Loucy (cell line): ENCODE measurements around the gene ENTPD2.

ENCODE experiments used
- H2AFZ ChIP-seq: fragments of 200-600 bp; sonication (generic); 2 replicates; pipeline ENCODE4 v1.6.0; 2016; ENCODE audit warnings: antibody characterized with exemption, mild to moderate bottlenecking, low read length, moderate library complexity
- H3F3A ChIP-seq: fragments of 200-600 bp; 2 replicates; pipeline ENCODE4 v1.6.0; 2016; ENCODE audit warnings: antibody characterized with exemption, low read depth, mild to moderate bottlenecking
- H3K27me3 ChIP-seq: fragments of 200-600 bp; sonication (generic); 2 replicates; pipeline ENCODE4 v1.6.1; 2014; ENCODE audit warnings: low read length, mild to moderate bottlenecking; ENCODE audit not compliant: insufficient read depth, poor library complexity, severe bottlenecking
- H3K36me3 ChIP-seq: fragments of 200-600 bp; sonication (generic); 2 replicates; pipeline ENCODE4 v1.6.1; 2016; ENCODE audit warnings: low read length; ENCODE audit not compliant: insufficient read depth
- H3K4me1 ChIP-seq: fragments of 200-600 bp; sonication (generic); 2 replicates; pipeline ENCODE4 v1.5.1; 2014; ENCODE audit warnings: low read length, mild to moderate bottlenecking; ENCODE audit not compliant: insufficient read depth, poor library complexity, severe bottlenecking
- H3K4me2 ChIP-seq: fragments of 200-600 bp; sonication (generic); 2 replicates; pipeline ENCODE4 v1.6.0; 2014; ENCODE audit warnings: antibody characterized with exemption, low read length, low read depth, mild to moderate bottlenecking; ENCODE audit not compliant: poor library complexity, severe bottlenecking
- H3K4me3 ChIP-seq: fragments of 200-600 bp; sonication (generic); 2 replicates; pipeline ENCODE4 v1.5.1; 2014; ENCODE audit warnings: low read length, mild to moderate bottlenecking, mixed read lengths; ENCODE audit not compliant: poor library complexity, severe bottlenecking
- H3K79me2 ChIP-seq: fragments of 200-600 bp; sonication (generic); 2 replicates; pipeline ENCODE4 v1.6.1; 2014; ENCODE audit warnings: low read length; ENCODE audit not compliant: insufficient read depth
- H3K9ac ChIP-seq: fragments of 200-600 bp; sonication (generic); 2 replicates; pipeline ENCODE4 v1.6.0; 2014; ENCODE audit warnings: mild to moderate bottlenecking, low read depth, low read length, moderate library complexity; ENCODE audit not compliant: poor library complexity, severe bottlenecking
- H3K9me2 ChIP-seq: fragments of 200-600 bp; sonication (generic); replicated peaks from 2 replicates; pipeline ENCODE4 v1.6.1; 2016; ENCODE audit warnings: low read depth, low read length, mixed read lengths
- H3K9me3 ChIP-seq: fragments of 200-600 bp; sonication (generic); 2 replicates; pipeline ENCODE4 v1.6.1; 2014; ENCODE audit warnings: mild to moderate bottlenecking, antibody characterized with exemption, low read length, low read depth; ENCODE audit not compliant: insufficient read depth
- H4K20me1 ChIP-seq: fragments of 200-600 bp; sonication (generic); 2 replicates; pipeline ENCODE4 v1.6.0; 2014; ENCODE audit warnings: antibody characterized with exemption, low read length, mild to moderate bottlenecking; ENCODE audit not compliant: insufficient read depth, poor library complexity, severe bottlenecking
- CTCF ChIP-seq: fragments of 200-600 bp; sonication (generic); conservative IDR thresholded peaks from 2 replicates; pipeline ENCODE4 v1.5.1; 2014; ENCODE audit warnings: mild to moderate bottlenecking, antibody characterized with exemption, low read length
- EZH2phosphoT487 ChIP-seq: fragments of 200-600 bp; IDR thresholded peaks from 2 replicates; pipeline ENCODE4 v1.6.1; 2018; ENCODE audit warnings: antibody characterized with exemption, mild to moderate bottlenecking, moderate library complexity, borderline replicate concordance

The ENTPD2 gene

DNA sequence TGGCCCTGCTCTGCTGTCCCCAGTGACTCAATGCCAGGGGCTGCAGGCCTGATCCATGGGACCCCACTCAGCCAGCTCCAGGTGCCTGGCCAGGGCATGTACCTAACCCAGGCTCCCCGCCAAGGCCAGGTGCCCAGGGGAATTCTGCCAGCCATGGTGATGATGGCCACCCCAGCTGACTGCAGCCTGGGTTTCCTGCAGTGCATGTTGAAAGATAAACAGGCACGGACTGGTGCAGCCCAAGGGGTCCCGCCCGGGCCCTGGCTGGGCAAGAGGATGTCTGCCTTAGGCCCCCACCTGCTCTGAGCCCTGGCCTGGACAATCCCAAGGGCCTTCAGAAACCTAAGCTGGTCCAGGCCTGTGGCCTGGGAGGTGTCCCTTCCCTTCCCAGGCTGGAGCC lies 27.0 kb downstream of the ENTPD2 start:
- Histone ChIP-seq H2AFZ (no peak overlapping the region), H3K4me3 (peak overlapping the region; percentile 71)
- TF ChIP-seq EZH2phosphoT487: no peak
- no peak for TF ChIP-seq CTCF

DNA sequence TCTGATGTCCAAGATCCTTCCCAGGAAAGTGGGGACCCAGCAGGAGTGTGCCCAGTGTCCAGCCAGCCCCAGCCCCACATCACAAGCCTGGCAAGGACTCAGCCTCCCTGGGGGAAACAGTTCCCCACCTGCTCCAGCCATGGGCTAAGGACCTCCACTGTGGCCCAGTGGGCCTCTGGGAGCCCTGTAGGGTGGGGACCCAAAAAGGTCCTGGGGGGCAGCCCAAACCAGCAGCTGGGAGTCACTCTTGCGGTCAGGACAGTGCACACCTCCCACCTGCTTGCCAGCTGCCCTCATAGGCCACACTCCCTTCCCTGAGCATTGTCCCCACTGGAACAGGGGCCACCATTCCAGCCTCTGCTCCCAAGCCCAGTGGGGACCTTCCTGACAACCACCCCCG lies 27.5 kb downstream of the ENTPD2 start:
- Histone ChIP-seq H3K9me2 (no peaks in the 10 kb centered on the region), H3K4me3 (no peak overlapping the region), H3K4me2 (peak overlapping the region; percentile 84), H3K27me3 (no peaks in the 10 kb centered on the region), H3K4me1 (peaks cover 39% of the 10 kb centered on the region), H3K9me3 (no peaks in the 10 kb centered on the region), H3K36me3 (no peaks in the 10 kb centered on the region), H3F3A (peaks cover 7% of the 10 kb centered on the region; the same call in 1 of the 2 replicates), H2AFZ (no peak overlapping the region), H3K9ac (peak overlapping the region; percentile 66), H4K20me1 (peaks cover 8% of the 10 kb centered on the region), H3K79me2 (peaks cover 5% of the 10 kb centered on the region; the same call in 1 of the 2 replicates)
- TF ChIP-seq CTCF (no peak), EZH2phosphoT487 (no peak)

More for the DNA sequence above, 27.0 kb downstream of the ENTPD2 start:
- H4K20me1 ChIP-seq: peaks cover 5% of the 10 kb centered on the region
- H3K4me1 ChIP-seq: peaks cover 42% of the 10 kb centered on the region
- H3K9ac ChIP-seq: peak overlapping the region; percentile 66
- H3K9me3 ChIP-seq: no peaks in the 10 kb centered on the region
- H3K9me2 ChIP-seq: no peaks in the 10 kb centered on the region
- H3K4me2 ChIP-seq: peak overlapping the region; percentile 84
- H3K36me3 ChIP-seq: no peaks in the 10 kb centered on the region
- peaks cover 5% of the 10 kb centered on the region; the same call in 1 of the 2 replicates for H3K79me2 ChIP-seq
- no peaks in the 10 kb centered on the region for H3K27me3 ChIP-seq
- peaks cover 7% of the 10 kb centered on the region; the same call in 1 of the 2 replicates for H3F3A ChIP-seq

- Histone ChIP-seq H3K9me3 (no peaks in the 10 kb centered on the region), H3K4me1 (peaks cover 31% of the 10 kb centered on the region), H2AFZ (no peak overlapping the region), H3K27me3 (no peaks in the 10 kb centered on the region), H4K20me1 (peaks cover 9% of the 10 kb centered on the region), H3K36me3 (no peaks in the 10 kb centered on the region), H3K9ac (no peak overlapping the region), H3F3A (peaks cover 4% of the 10 kb centered on the region; the same call in 1 of the 2 replicates), H3K4me3 (no peak overlapping the region), H3K79me2 (peaks cover 5% of the 10 kb centered on the region; the same call in 1 of the 2 replicates), H3K9me2 (no peaks in the 10 kb centered on the region), H3K4me2 (peak overlapping the region; percentile 84)
- TF ChIP-seq CTCF: no peak
- TF ChIP-seq EZH2phosphoT487: no peak
Observed at GRCh38 chr9:137025517-137025966, 28.3 kb downstream of the ENTPD2 start.
